Measurements from ENCODE around the gene CARD11. TPM values are rescaled to one million over a fixed set of nuclear protein-coding genes. Genes with fewer than 3 reads are reported as not detected.

The CARD11 gene
- total and polyA plus RNA-seq, 3 donors from 2014 or later: 2.9 to 3.9 (median 3.2) TPM

GRCh38 chr7:3073763-3074458 lies 30.2 kb upstream of the CARD11 start:
- Histone ChIP-seq H3K4me3 (no peak overlapping the region), H3K4me1 (no peaks in the 10 kb centered on the region), H3K36me3 (ENCODE audit: low read depth, missing control alignments) (no peaks in the 10 kb centered on the region), H3K27me3 (no peaks in the 10 kb centered on the region), H3K27ac (no peak overlapping the region), H3K9me3 (no peaks in the 10 kb centered on the region)
- no peak for DNase-seq
- 79 to 86% methylated on average over 6 of the region's 6 CpGs for WGBS, 2 donors
- TF ChIP-seq, protein P1, sequence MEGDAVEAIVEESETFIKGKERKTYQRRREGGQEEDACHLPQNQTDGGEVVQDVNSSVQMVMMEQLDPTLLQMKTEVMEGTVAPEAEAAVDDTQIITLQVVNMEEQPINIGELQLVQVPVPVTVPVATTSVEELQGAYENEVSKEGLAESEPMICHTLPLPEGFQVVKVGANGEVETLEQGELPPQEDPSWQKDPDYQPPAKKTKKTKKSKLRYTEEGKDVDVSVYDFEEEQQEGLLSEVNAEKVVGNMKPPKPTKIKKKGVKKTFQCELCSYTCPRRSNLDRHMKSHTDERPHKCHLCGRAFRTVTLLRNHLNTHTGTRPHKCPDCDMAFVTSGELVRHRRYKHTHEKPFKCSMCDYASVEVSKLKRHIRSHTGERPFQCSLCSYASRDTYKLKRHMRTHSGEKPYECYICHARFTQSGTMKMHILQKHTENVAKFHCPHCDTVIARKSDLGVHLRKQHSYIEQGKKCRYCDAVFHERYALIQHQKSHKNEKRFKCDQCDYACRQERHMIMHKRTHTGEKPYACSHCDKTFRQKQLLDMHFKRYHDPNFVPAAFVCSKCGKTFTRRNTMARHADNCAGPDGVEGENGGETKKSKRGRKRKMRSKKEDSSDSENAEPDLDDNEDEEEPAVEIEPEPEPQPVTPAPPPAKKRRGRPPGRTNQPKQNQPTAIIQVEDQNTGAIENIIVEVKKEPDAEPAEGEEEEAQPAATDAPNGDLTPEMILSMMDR (IDR thresholded peaks at IDR 0.05): no peak
- no peak for TF ChIP-seq POLR2A (IDR thresholded peaks at IDR 0.05)
- intact Hi-C loops (cut with DNase I; ENCODE audit: low total_unique reads): no loop called here

- 73 to 98% methylated on average over 3 to 4 of the region's 4 CpGs for WGBS, 2 donors
- no peaks in the 10 kb centered on the region for H3K27me3 ChIP-seq
Observed at GRCh38 chr7:3070908-3071307, 27.2 kb upstream of the CARD11 start.

GRCh38 chr7:3069771-3070449 lies 26.2 kb upstream of the CARD11 start:
- intact Hi-C loops (cut with DNase I; ENCODE audit: low total_unique reads): no loop called here

More at GRCh38 chr7:3070908-3071307, 27.2 kb upstream of the CARD11 start:
- H3K36me3 ChIP-seq (ENCODE audit: low read depth, missing control alignments): no peaks in the 10 kb centered on the region
- no peak for TF ChIP-seq POLR2A (IDR thresholded peaks at IDR 0.05)
- TF ChIP-seq, protein P1 (IDR thresholded peaks at IDR 0.05): no peak
- no peak overlapping the region for H3K27ac ChIP-seq
- no peak for DNase-seq
- no peaks in the 10 kb centered on the region for H3K4me1 ChIP-seq
- no peaks in the 10 kb centered on the region for H3K9me3 ChIP-seq
- intact Hi-C loops (cut with DNase I; ENCODE audit: low total_unique reads): no loop called here
- no peak overlapping the region for H3K4me3 ChIP-seq

DNA sequence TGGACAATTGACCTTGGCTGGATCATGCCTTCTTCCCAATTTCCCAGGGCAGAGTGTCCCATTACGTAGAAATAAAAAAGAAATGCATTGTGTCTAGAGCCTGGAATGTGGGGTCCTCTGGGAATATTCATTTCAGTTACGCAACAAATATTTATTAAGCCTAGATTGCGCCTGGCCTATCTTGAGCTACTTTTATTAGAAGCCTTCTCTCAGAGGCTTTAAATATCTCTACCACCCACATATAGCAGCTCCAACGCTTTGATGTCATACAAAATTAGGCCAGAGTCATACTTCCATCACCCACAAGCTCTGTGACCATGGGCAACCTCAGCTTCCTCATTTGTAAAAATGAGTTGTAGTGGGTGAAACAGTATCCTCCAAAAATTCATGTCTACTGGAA lies 24.9 kb upstream of the CARD11 start:
- no peak for DNase-seq
- Histone ChIP-seq H3K27ac (no peak overlapping the region), H3K27me3 (no peaks in the 10 kb centered on the region), H3K9me3 (no peaks in the 10 kb centered on the region), H3K4me3 (no peak overlapping the region), H3K36me3 (ENCODE audit: low read depth, missing control alignments) (no peaks in the 10 kb centered on the region), H3K4me1 (no peaks in the 10 kb centered on the region)
- intact Hi-C loops (cut with DNase I; ENCODE audit: low total_unique reads): no loop called here
- WGBS, 2 donors: 63 to 69% methylated on average over 4 of the region's 4 CpGs
- no peak for TF ChIP-seq POLR2A (IDR thresholded peaks at IDR 0.05)
- TF ChIP-seq, protein P1 (IDR thresholded peaks at IDR 0.05): no peak

More at GRCh38 chr7:3069771-3070449, 26.2 kb upstream of the CARD11 start:
- Histone ChIP-seq H3K4me1 (no peaks in the 10 kb centered on the region), H3K36me3 (ENCODE audit: low read depth, missing control alignments) (no peaks in the 10 kb centered on the region), H3K4me3 (no peak overlapping the region), H3K9me3 (no peaks in the 10 kb centered on the region), H3K27ac (no peak overlapping the region), H3K27me3 (no peaks in the 10 kb centered on the region)
- TF ChIP-seq POLR2A (IDR thresholded peaks at IDR 0.05): no peak
- TF ChIP-seq, protein P1 (IDR thresholded peaks at IDR 0.05): no peak
- DNase-seq: no peak
- 88 to 89% methylated on average over 10 of the region's 10 CpGs for WGBS, 2 donors

All from testis (tissue), 3 donors.